ENCODE data around the gene CASKIN1.
"Not testable (repeated sequence)": the region's sequence is repeated elsewhere in the genome, so short reads cannot be mapped to it uniquely, and the experiment has no call there.

CASKIN1 gene

DNA sequence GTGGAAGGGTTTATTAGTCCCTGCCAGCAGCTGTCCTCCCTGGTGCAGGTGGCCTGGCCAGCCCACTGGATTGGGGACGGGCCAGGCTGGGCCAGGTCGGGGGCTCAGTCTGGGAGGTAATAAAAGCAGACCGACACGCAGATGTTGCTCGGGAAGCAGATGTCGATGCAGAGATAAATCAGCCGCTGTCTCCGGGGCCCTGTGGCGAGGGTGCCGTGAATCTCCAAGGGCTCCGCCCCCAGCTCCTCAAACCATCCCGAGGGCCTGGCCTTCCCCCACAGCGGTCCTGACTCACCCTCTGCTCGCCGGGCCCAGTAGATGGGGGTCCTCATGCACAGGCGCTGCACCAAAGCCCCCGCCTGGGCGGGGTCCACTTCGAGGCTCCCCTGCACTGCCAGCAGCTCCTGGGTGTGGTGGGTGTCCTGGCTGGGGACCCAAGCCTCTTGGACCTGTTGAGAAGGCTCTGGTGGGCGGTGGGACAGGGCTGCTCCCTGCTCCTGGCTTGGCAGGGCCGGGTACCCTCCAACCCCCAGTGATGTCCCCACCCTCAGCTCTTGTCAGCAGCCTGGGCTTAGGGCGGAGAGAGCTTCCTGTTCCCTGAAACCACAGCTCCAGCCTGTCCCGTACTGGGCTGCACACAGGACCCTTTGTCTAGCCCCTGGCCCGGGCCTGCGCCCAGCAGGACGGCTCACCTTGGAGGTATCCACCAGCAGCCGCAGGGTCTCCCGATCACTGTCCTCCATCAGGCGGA, 13.0 kb upstream of the CASKIN1 start:
- DNase-seq: no peak

DNA sequence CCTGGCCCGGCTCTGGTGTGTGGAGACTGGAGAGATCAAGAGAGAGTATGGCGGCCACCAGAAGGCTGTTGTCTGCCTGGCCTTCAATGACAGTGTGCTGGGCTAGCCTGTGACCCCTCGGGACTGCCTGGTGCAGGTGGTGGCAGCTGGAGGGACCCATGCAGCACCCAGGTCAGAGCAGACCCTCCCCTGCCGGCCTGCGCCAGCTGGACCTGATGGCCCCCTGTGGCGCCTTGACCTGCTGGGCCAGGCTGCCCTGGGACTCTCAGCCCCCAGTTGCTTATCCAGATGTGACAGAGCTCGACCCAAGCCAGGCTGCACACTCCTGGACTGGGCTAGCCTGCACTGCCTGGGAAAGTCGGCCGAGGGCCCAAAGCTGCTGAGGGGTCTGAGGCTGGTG, 12.4 kb upstream of the CASKIN1 start:
- DNase-seq: no peak

DNA sequence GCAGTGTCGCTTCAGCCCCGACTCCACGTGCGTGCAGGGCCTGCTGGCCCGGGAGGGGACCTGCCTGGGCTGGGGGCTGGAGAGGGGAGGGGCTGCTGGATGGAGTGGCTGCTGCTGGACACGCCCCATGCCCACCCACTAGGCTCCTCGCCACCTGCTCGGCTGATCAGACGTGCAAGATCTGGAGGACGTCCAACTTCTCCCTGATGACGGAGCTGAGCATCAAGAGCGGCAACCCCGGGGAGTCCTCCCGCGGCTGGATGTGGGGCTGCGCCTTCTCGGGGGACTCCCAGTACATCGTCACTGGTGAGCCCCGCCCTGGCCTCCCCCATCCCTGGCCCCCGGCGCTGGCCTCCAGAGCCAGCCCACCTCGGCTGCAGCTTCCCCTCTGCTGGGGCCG, 11.9 kb upstream of the CASKIN1 start:
- DNase-seq: no peak

DNA sequence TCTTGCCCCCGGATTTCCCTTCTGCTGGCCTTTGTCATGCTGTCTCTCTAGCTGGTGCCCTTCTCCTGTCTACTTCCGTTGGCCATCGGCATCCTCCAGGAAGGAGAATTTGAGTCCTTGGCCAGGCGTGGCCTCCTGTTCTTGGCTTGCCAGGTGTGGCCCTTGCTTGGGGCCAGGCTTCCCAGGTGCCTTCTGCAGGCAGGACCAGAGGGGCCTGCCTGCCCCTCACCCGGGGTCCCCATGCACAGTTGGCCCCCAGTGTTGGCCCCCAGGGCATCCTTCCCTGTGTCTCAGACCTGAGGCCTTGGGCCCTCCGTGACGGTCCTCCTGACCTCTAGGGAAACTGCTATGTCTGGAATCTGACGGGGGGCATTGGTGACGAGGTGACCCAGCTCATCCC, 11.5 kb upstream of the CASKIN1 start:
- no peak for DNase-seq

DNA sequence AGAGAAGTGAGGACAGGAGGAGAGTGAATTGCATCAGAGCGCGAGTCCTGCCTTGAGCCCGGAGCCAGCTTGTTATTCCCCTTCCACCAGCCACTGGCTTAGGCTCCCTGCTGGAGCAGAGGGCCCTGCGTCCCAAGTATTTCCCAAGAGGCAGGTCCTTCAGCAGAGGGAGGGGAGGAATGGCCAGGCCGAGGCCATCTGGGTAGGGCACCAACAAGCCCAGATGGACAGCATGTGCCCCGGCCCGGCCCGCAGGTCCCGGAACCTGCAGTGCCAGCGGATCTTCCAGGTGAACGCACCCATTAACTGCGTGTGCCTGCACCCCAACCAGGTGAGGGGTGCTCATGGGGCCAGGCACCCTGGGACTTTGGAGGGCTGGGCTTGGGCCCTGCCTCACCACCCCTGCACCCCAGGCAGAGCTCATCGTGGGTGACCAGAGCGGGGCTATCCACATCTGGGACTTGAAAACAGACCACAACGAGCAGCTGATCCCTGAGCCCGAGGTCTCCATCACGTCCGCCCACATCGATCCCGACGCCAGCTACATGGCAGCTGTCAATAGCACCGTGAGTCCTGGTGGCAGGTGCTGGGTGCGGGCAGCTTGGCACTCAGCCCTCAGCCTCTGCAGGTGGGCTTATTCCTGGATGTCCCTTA, 10.5 kb upstream of the CASKIN1 start:
- no peak for DNase-seq

DNA sequence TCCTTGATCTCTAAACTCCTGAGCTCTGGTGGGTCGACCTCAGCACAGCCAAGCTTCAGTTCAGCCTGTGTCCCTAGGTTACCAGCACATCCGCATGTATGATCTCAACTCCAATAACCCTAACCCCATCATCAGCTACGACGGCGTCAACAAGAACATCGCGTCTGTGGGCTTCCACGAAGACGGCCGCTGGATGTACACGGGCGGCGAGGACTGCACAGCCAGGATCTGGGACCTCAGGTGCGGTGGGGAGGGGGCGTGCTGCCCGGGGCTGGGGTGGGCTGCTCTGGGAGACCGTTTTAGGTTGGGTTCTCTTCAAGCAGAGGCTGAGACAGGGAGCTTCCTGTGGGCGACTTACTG, 10.0 kb upstream of the CASKIN1 start:
- no peak for DNase-seq

DNA sequence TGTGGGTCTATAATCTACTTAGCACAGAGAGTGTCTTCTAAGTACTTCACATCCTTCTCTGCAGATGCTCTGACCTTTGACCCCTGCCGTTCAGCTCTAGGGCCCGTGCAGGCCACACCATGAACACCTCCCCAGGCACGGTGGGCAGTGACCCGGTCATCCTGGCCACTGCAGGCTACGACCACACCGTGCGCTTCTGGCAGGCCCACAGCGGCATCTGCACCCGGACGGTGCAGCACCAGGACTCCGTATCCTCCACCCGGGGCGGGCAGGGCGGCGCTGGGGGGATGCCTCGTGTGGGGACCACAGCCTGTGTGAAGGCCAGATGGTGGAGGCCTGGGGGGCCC, 9.5 kb upstream of the CASKIN1 start:
- DNase-seq: no peak

DNA sequence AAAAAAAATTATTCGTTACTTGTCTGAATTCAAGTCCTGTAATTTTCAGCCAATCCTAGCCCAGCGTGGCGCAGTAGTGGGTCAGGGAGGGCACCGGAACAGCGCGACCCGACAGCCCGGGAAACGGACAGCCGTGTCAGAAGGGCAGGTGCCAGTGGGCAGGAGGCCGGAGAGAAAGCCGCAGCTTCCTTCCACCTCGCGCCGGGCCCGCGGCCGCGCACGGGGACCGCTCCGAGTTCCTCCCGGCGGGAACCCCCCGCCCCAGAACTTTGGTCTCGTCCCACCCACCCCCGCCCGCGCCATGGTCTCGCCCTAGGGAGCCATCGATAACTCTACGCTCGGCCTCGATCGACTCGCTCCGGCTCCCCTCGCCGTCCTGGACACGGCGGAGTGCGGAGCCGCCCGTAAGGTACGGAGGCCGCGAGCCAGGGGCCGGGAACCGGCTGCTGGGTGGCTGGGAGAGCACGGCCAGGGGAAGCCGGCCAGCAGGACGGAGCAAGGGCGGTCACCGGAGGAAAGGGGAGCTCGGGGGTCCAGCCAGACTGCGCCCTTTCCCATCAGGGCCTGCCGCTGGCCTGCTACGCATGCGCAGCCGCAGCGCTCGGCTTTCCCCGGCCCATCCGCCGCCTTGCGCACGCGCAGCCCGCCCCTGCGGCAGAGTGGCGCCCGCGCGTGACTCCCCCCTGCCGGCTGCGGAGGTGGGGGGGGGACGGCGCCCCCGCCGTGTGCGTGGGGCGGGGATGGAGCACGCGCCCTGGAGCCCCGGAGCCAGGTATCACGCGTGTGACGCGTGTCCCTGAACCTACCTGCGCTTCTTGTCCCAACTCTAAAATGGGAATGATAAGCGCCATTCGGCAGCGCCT, 8.9 kb upstream of the CASKIN1 start, which contains the start of gene MLST8:
Gene MLST8, plus strand, starts transcription at position 351 of the 863 bp plus-strand sequence. CDS start 632 bp downstream, outside the sequence.
- peak; percentile 39 for DNase-seq

DNA sequence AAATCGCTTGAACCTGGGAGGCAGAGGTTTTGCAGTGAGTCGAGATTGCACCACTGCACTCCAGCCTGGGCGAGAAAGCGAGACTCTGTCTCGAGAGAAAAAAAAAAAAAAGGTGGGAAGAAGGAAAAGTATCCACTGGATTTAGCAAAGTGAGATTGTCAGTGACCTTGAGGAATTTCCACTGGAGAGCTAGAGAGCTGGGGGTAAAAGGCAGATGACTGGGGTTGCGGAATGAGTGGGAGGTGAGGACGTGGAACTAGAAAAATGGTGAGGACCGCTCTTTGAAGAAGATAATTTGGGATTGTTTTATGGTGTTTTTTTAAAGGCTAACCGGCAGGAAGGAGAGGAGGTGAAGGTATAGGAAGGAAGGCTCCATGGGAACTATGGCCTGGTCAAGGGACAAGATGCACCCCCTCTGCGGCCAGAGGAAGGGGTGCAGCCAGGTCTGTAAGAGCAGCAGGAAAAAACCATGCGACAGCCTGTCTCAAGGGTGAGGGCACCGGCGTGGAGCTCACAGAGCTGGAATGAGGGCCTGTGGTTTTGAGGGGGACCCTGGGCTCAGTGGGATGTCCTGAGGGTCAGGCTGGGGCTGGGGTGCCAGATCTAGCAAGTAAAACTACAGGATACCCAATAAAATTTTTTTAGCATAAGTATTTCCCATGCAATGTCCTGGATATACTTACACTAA, 8.2 kb upstream of the CASKIN1 start:
- no peak for DNase-seq

DNA sequence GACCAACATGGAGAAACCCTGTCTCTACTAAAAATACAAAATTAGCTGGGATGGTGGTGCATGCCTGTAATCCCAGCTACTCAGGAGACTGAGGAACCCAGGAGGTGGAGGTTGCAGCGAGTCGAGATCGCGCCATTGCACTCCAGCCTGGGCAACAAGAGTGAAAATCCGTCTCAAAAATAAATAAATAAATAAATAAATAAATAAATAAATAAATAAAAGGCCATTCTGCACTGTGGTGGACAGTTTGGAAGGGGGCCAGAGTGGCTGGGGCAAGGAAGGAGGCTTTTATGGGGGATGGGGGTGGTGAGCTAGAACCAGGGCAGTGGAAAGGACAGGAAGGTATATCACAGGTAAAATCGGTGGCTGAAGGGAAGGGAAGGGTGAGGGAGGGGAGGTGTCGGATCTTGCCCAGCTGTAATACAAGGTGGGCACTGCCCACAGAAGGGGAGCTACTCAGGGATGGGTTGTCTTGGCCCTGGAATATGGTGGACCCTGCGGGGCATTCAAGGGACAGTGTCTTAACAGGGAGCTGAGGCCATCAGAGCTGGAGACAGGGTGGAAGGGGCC, 6.8 kb upstream of the CASKIN1 start:
- DNase-seq: not testable (repeated sequence)

DNA sequence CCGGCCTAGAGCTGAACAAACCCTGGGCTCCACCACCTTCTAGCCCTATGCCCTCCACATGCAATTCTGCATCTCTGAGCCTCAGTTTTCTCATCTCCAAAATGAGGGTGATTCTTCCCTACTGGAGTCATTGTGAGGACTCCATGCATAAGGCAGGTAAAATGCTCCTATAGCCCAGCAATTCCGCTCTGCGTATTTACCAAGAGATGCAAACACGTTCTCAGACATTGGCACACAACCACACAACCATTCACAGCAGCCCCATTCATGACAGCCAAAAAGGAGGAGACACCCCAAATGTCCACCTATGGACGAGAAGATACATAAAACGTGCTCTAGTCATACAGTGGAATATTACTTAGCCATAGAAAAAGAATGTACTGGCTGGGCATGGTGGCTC, 3.9 kb upstream of the CASKIN1 start:
- no peak for DNase-seq

DNA sequence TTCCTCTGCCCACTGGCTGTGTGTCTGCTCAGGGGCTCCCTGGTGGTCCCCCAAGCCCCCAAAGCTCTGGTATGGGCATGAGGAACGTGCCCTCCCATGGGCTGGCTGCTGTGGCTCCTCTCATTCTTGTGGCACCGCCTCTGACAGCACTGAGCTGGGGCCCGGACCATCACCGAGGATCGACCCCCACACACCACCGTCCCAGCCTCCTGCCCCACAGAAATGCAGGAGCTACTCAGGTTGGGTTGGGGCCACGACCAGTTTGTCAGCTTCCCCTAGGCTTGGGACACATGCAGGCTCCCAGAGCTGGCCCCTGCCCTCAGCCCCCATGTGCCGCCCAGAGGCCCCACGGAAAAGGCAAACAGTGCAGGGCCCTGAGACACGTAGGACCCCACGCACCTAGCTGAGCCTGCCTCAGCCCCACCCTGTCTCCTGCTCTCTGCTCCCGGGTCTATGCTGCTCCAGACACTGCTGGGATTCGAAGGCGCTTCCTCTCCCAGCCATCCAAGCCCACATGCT, 3.3 kb upstream of the CASKIN1 start:
- DNase-seq: no peak

DNA sequence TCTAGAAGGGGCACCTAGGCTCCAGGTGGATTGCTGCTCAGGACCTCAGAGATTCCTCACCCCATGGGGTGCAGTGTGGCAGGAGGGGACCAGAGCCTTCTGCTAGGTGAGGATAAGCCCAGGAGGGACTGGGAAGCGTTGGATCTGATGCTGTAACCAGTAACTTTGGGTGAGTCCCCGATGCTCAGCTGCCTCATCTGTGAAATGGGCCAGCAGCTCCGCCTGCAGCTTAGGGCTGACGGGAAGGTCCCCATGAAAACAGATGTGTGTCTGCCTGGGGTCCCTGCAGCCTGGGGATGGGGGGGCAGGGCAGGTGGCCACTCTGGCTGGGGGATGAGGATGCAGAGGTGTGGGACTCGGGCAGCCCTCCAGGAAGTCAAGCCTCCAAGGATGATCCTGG, 2.7 kb upstream of the CASKIN1 start:
- no peak for DNase-seq

DNA sequence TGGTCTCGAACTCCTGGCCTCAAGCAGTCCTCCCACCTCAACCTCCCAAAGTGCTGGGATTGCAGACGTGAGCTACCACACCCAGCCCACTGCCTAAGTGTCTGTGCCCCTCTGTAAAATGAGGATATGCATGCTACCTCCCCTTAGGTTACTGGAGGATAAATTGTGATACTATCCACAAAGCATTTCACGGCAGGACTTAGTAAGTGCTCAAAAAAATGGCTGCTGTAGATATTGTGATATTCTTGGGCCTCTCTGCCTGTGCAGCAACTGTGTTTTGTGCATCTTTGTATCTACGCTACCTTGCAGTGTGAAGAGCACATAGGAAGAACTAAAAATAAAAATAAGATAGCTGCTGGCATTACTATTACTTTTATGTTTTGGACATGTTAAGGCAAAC, 1.9 kb upstream of the CASKIN1 start:
- no peak for DNase-seq

DNA sequence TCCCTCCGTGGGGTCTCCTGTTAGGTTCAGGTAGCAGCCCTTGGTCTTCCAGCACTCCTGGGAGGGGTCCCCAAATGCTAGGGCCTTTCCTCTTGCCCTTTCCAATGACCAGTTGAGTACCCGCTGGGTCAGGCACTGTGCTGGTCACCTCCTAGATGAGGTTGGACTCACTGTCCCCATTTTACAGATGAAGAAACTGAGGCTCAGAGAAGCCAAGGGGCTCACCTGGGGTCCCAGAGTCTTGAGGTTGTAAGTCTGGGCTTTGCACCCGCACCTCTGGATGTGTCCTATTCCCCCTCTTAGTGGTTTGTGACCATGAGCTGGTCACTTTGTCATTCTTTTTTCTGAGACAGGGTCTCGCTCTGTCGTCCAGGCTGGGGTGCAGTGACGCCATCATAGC, 1.4 kb upstream of the CASKIN1 start:
- no peak for DNase-seq

DNA sequence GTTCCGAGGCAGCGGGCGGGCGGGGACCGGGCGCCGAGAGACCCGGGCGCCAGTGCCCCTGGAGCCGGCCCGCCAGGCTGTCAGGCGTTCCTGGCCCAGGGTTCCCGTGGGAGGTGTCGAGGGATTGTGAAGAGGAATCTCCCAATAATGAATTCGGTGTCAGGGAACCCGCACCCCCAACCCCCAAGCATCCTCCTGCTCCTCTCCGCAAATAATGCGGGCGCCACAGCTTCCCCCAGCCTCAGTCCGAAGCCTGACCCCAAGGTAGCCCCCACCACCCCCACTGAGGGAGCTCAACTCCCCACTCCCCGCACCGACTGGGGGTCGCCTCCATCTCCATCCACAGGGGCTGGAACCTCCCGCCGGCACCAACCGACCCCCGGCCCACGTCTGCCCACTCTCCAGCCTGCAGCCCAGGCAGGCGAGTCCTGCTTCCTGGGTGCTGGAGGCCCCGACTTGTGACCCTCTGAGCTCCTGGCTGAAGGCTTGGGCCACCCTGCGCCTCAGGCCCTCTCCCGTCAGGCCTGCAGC, 641 bp upstream of the CASKIN1 start:
- DNase-seq: no peak

DNA sequence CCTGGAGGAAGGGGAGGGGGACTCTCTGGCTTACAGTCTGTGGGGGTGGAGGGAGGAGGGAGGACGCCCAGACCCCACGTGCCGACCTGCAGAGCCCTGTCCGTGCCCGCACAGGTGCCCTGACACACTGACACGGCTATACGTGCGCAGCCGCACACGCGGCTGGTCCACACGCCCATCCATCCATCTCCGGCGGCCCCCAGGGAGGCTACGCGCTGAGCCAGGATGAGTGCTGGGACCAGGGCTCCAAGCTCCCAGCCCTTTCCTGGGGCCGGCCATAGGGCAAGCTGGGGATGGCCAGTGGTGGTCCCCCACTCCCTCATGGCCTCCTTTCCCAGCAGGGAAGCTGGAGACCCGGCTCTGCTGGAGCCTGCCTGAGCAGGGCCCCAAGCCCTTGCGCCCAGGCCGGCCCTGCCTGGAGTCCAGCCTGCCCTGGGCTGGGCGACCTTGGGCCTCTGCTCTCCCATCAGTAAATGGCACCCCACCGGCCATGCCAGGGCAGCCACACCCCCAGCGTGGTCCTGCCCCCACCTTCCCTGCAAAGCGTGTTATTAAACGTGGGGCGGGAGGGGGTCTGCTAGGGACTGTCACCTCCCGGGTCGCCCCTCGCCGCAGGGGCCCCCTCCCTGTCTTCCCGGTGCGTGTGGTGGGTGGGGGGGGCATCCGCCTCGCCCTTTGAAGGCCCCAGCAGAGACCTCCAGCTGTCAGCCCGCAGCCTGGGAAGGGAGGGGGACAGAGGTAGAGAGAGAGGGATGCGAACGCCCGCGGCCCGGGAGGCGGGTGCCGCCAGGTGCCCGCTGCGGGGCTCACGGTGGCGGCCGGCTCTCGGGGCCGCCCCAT, 863 bp downstream of the CASKIN1 start:
- DNase-seq: no peak

DNA sequence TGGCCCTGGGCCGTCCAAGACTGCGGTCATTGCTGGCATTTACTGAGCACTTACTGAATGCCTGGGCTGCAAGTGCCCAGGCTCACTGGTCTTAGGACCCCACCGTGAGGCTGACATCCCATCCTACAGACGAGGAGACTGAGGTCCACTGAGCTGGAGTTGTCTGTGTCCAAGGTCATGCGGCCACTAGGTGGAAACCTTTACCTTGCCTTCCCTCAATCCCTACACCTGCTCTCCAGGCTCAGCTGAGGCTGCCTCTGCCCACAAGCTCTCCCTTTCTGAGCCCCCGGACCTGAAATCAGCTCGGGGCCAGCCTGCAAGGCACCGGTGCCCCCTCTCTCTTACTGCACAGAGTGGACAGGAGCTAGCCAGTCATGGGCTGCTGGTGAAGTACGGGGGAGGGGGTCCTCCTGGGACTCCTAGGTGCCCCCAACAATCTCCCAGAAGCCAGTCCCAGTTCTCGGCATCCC, 1.5 kb downstream of the CASKIN1 start:
- peak; percentile 2 for DNase-seq

DNA sequence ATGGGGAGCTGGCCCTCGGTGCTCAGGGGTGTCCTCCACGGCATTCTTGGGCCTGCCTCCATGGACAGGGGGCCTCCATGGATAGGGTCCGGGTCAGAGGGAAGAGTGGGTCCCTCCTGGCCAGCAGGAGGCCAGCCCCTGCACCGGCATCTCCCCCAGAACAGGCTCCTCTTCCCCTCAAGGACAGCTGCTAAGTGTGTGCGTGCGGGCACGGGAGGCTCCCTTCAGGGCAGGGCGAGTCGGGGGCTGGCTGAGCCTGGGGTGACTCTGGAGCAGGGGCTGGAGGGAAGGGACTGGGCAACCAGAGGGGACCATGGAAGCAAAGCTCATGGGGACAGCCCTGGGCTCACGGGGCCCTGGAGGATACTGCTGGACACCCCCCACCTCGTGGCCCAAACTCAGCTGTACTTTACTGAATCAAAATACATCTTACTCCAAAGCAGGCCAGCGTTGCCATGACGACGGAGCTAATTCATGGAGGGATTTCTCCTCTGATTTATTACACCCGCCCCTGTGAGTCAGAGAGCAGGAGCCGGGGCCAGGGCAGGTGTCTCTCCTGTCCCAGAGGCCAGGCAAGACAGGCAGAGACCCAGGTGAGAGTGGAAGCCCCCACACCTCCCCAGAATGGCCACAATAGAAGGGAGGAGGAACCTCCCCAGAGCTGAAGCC, 2.1 kb downstream of the CASKIN1 start:
- no peak for DNase-seq

DNA sequence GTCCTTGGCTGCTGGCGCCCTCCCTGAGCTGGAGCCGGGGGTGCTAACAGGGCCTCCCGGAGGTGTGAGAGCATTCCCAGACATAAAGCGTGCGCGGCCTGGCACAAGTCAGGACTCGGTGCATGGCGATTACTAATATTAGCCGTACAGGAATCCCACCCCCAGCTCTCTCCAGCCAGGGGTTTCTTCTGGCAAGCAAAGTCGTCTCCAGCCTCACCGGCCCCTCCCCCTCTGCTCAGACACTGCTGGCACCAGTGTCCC, 5.0 kb downstream of the CASKIN1 start:
- no peak for DNase-seq
